Endothelial cell of umbilical vein (primary cell): ENCODE data around the gene NQO1.

Source experiments
- JUN ChIP-seq: IDR thresholded peaks from 2 replicates; pipeline ENCODE4 v1.6.1; 2011; ENCODE audit warnings: borderline replicate concordance, low read depth; ENCODE audit not compliant: insufficient read length, insufficient read depth
- MYC ChIP-seq: IDR thresholded peaks from one replicate; pipeline ENCODE4 v1.6.1; 2011; ENCODE audit warnings: mild to moderate bottlenecking, low read depth, low read length

DNA sequence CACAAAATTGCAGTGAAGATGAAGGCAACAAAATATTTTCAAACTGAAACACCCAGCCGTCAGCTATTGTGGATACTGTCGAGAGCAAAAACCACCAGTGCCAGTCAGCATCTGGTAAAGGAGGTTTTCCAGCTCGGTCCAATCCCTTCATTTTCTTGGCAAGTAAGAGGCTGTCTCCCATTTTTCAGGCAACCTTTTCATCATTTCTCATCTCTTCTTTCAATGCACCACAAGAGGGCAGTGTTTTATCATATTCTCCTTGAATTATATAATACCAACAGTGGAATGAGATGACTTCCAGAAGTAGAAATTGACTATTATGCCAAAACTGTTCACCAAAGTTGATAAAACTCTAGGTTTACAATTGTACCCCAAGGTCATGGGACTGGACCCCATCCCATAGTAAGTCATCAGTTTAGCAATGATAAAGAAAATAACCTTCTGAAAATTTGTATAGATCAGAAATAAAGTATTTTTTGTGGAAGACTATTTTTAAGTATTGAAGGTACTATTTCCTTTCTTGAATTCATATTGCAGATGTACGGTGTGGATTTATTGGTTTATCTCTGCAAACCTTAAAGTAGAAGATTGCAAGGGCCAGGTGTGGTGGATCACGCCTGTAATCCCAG lies 16.8 kb downstream of the NQO1 start:
- no peak for TF ChIP-seq MYC
- TF ChIP-seq JUN: no peak
